ENCODE measurements around the gene MUC2. TPM values are rescaled to one million over a fixed set of nuclear protein-coding genes. Genes with fewer than 3 reads are reported as not detected.

The MUC2 gene
- total and polyA plus RNA-seq, 2 donors (not counting 1 experiment from before 2014, with no cell fraction given) = not detected

- no peak overlapping the region for H3K27ac Mint-ChIP-seq
- no peaks in the 10 kb centered on the region for H3K36me3 ChIP-seq (replicated peaks in 1 of 2; ENCODE audit: control extremely low read depth in 1 of 2, control insufficient read depth in 1 of 2, extremely low read depth in 1 of 2, insufficient read depth in 2 of 2, low read length in 1 of 2)
- no peak overlapping the region for H2AFZ ChIP-seq (ENCODE audit: insufficient read depth, low read depth, low read length, poor library complexity, severe bottlenecking)
- H3K9ac ChIP-seq (ENCODE audit: low read length) = no peak overlapping the region
- no peaks in the 10 kb centered on the region for H3K4me1 ChIP-seq (ENCODE audit: control insufficient read depth in 2 of 2, insufficient read depth in 2 of 2, low read length in 2 of 2)
- ATAC-seq (ENCODE audit: low read depth) (no peak), DNase-seq (no peak)
- intact Hi-C loops (cut with micrococcal nuclease) = no loop called here
- no peaks in the 10 kb centered on the region for H3K27me3 Mint-ChIP-seq
- H3K9me3 ChIP-seq (ENCODE audit: control extremely low read depth in 1 of 3, control insufficient read depth in 2 of 3, insufficient read depth in 1 of 3, low read length in 2 of 3) = peaks cover 0 to 5% (median 0%) of the 10 kb centered on the region in 3 donors
- H3K4me3 Mint-ChIP-seq = no peak overlapping the region
- H3K4me2 ChIP-seq (replicated peaks; ENCODE audit: low read depth, low read length, poor library complexity, severe bottlenecking) = no peak overlapping the region
- H4K20me1 ChIP-seq (ENCODE audit: control insufficient read depth, insufficient read depth, low read length, poor library complexity, severe bottlenecking) = no peaks in the 10 kb centered on the region
- no peaks in the 10 kb centered on the region for H3K27me3 ChIP-seq (replicated peaks in 1 of 4; ENCODE audit: control extremely low read depth in 1 of 4, control insufficient read depth in 3 of 4, insufficient read depth in 4 of 4, low read length in 3 of 4)
- ChIA-PET POLR2A (no interaction called here), CTCF (no interaction called here)
- no peaks in the 10 kb centered on the region for H3K9me3 Mint-ChIP-seq (ENCODE audit: insufficient read depth)
- H3K27ac ChIP-seq (ENCODE audit: low read length in 2 of 2) = no peak overlapping the region
- peaks cover 3% of the 10 kb centered on the region for H3K4me1 Mint-ChIP-seq
- no peak overlapping the region for H3K4me3 ChIP-seq (ENCODE audit: control extremely low read depth in 1 of 5, extremely low read depth in 1 of 5, insufficient read depth in 1 of 5, low read depth in 2 of 5, low read length in 4 of 5)
- H3K79me2 ChIP-seq (ENCODE audit: control insufficient read depth, insufficient read depth, low read length) = no peaks in the 10 kb centered on the region
- WGBS (ENCODE audit: insufficient coverage) = 64% methylated on average over 3 of the region's 6 CpGs
- TF ChIP-seq EZH2 (IDR thresholded peaks at IDR 0.05; ENCODE audit: borderline replicate concordance, insufficient read depth, low read depth, low read length, poor library complexity, severe bottlenecking) (no peak), CTCF (IDR thresholded peaks at IDR 0.05) (no peak)
Measured at GRCh38 chr11:1117992-1118391, 43.3 kb downstream of the MUC2 start.

- no peak overlapping the region for H3K27ac Mint-ChIP-seq
- Histone ChIP-seq H4K20me1 (ENCODE audit: control insufficient read depth, insufficient read depth, low read length, poor library complexity, severe bottlenecking) (no peaks in the 10 kb centered on the region), H3K4me3 (ENCODE audit: control extremely low read depth in 1 of 5, extremely low read depth in 1 of 5, insufficient read depth in 1 of 5, low read depth in 2 of 5, low read length in 4 of 5) (no peak overlapping the region), H3K4me1 (ENCODE audit: control insufficient read depth in 2 of 2, insufficient read depth in 2 of 2, low read length in 2 of 2) (no peaks in the 10 kb centered on the region), H3K27ac (ENCODE audit: low read length in 2 of 2) (no peak overlapping the region), H3K36me3 (replicated peaks in 1 of 2; ENCODE audit: control extremely low read depth in 1 of 2, control insufficient read depth in 1 of 2, extremely low read depth in 1 of 2, insufficient read depth in 2 of 2, low read length in 1 of 2) (no peaks in the 10 kb centered on the region), H3K27me3 (replicated peaks in 1 of 4; ENCODE audit: control extremely low read depth in 1 of 4, control insufficient read depth in 3 of 4, insufficient read depth in 4 of 4, low read length in 3 of 4) (no peaks in the 10 kb centered on the region), H3K9ac (ENCODE audit: low read length) (no peak overlapping the region), H2AFZ (ENCODE audit: insufficient read depth, low read depth, low read length, poor library complexity, severe bottlenecking) (no peak overlapping the region), H3K4me2 (replicated peaks; ENCODE audit: low read depth, low read length, poor library complexity, severe bottlenecking) (no peak overlapping the region), H3K79me2 (ENCODE audit: control insufficient read depth, insufficient read depth, low read length) (no peaks in the 10 kb centered on the region), H3K9me3 (ENCODE audit: control extremely low read depth in 1 of 3, control insufficient read depth in 2 of 3, insufficient read depth in 1 of 3, low read length in 2 of 3) (peaks cover 0 to 1% (median 0%) of the 10 kb centered on the region in 3 donors)
- ChIA-PET POLR2A (no interaction called here), CTCF (no interaction called here)
- H3K4me3 Mint-ChIP-seq = no peak overlapping the region
- DNase-seq (no peak), ATAC-seq (ENCODE audit: low read depth) (no peak)
- TF ChIP-seq CTCF (IDR thresholded peaks at IDR 0.05) (no peak), EZH2 (IDR thresholded peaks at IDR 0.05; ENCODE audit: borderline replicate concordance, insufficient read depth, low read depth, low read length, poor library complexity, severe bottlenecking) (no peak)
- H3K27me3 Mint-ChIP-seq = no peaks in the 10 kb centered on the region
- intact Hi-C loops (cut with micrococcal nuclease) = no loop called here
- peaks cover 3% of the 10 kb centered on the region for H3K4me1 Mint-ChIP-seq
- WGBS (ENCODE audit: insufficient coverage) = 80% methylated on average over 17 of the region's 22 CpGs
- no peaks in the 10 kb centered on the region for H3K9me3 Mint-ChIP-seq (ENCODE audit: insufficient read depth)
Measured at GRCh38 chr11:1118755-1119603, 44.3 kb downstream of the MUC2 start.
